ENCODE results near the gene BDKRB2.

Gene BDKRB2

DNA sequence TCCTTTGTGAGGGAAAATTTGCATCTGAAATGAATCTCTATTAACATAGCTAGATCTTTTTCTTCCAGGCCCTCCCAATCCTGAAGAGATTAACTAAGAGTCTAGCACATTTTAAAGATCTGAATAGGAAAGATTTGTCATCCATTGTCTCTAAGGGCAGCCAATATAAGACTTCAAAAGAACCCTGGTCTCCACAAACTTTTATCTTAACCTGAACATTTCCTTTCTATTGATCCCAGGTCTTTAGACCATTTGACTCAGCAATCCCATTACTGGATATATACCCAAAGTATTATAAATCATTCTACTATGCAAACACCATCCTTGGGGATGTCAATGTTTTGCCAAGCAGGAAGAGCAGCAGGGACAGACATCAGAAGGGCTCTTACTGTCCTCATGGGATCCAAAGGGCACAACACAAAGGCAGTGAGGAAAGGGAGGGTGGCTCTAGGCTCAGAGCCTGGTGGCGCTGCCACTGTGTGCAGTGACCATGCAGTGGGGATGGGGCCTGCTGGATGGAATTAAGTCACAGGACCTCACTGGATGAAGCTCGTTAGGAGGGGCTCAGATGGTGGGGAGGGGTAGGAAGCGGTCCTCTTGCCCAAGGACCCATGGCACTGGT is 12.7 kb upstream of the BDKRB2 start:
- DNase-seq (ENCODE audit: low spot score), result no peak
- in situ Hi-C loops (cut with MboI; ENCODE audit: low sequenced_read_pairs, unreplicated experiment), result no loop called here
- TF ChIP-seq, protein P1, sequence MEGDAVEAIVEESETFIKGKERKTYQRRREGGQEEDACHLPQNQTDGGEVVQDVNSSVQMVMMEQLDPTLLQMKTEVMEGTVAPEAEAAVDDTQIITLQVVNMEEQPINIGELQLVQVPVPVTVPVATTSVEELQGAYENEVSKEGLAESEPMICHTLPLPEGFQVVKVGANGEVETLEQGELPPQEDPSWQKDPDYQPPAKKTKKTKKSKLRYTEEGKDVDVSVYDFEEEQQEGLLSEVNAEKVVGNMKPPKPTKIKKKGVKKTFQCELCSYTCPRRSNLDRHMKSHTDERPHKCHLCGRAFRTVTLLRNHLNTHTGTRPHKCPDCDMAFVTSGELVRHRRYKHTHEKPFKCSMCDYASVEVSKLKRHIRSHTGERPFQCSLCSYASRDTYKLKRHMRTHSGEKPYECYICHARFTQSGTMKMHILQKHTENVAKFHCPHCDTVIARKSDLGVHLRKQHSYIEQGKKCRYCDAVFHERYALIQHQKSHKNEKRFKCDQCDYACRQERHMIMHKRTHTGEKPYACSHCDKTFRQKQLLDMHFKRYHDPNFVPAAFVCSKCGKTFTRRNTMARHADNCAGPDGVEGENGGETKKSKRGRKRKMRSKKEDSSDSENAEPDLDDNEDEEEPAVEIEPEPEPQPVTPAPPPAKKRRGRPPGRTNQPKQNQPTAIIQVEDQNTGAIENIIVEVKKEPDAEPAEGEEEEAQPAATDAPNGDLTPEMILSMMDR (IDR thresholded peaks at IDR 0.05; ENCODE audit: borderline replicate concordance, control extremely low read depth, extremely low read depth, insufficient read depth, missing control alignments), result no peak

DNA sequence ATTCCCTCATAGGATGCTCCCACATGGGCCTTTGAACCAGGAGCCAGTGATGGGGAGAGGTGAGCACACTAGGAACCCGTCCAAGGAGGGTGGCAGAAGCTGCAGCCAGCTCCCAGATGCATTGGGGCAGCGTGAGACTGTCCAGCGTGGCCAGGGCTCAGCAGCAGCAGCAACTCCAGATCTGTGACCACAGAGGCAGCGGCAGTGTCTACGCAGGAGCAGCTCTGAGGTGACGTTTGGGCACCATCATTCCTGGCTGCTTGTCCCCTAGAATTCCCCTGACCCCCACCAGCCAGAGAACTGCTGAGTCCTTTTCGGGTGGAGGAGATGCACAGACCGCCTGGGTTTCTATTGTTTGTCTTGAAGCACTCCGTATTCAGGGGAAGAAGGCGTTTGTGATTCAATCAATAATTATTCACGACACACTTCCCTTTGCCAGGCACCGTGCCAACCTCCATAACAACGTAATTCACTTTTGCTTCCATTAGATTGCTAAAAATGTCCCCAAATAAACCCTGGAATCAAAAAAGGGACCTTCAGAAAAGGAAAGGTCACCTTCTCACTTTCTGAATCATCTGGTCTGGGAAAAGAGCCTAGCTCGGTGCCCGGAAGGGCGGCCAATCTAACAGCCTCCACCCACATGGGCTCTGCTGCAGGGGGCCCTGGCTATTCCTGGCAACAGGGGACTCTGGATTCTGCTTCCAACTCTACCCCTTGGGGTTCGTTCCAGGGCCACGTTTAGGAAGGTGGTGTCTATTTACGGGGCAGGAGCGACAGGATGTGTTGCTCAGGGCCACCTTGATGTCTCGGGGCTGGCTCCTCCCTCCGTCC is 11.4 kb upstream of the BDKRB2 start:
- in situ Hi-C loops (cut with MboI; ENCODE audit: low sequenced_read_pairs, unreplicated experiment), result no loop called here

DNA sequence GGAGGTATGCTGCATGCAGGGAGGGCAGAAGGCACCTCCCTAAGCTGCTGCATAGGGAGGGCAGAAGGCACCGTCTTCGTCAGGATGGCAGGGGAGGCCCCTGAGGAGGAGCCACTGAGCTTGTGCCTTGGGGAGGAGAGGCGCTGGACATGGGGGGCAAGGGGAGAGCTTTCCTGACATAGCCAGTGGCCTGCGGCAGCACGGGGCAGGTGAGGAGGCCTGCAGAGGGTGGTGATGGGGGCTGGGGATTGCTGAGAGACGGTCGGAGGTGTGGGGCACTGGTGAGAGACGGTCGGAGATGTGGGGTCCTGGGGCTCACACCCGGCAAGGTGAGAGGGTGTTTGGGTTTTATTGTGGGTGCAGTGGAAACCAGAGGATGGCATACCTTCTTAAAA is 10.4 kb upstream of the BDKRB2 start:
- TF ChIP-seq, protein P1 (IDR thresholded peaks at IDR 0.05; ENCODE audit: borderline replicate concordance, control extremely low read depth, extremely low read depth, insufficient read depth, missing control alignments), result no peak
- in situ Hi-C loops (cut with MboI; ENCODE audit: low sequenced_read_pairs, unreplicated experiment), result no loop called here
- no peak for DNase-seq (ENCODE audit: low spot score)

More for the DNA sequence above, 11.4 kb upstream of the BDKRB2 start:
- TF ChIP-seq, protein P1 (IDR thresholded peaks at IDR 0.05; ENCODE audit: borderline replicate concordance, control extremely low read depth, extremely low read depth, insufficient read depth, missing control alignments), result no peak
- DNase-seq (ENCODE audit: low spot score), result no peak

DNA sequence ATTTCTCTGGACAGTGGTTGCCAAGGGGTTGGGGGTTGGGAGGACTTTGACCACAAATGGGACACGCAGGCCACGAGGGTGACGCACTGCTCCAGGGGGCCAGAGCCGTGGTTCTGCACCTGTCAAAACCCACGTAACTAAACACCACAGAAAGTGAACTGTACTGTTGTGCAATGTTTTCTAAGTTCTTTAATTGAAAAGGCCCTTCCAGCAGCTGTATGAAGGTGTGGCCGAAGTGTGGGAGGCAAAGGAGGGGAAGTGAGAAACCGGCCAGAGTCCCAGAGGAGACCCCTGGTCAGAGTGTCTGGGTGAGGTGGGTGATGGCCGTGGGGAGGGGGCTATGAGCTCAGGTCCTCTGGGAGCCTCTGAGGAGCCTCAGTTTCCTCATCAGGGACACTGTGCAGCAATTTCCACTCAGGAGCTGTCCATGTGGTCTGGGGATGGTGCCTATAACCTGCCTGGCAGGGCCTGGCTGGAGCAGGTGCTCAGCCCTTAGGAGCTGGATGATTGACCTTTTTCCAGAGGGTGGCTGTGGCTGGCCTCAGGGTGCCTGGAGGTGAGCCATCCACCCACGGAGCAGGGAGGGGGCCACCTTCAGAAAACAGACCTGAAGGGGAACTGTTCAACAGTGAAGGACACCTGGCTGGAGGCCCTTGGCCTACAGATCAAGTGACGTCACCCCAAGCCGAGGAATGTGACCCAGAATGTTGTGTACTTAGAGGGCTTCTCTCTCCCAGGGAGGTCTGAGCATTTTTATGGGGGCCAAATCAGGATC is 9.8 kb upstream of the BDKRB2 start:
- in situ Hi-C loops (cut with MboI; ENCODE audit: low sequenced_read_pairs, unreplicated experiment), result no loop called here
- peak; percentile 61 for DNase-seq (ENCODE audit: low spot score)
- TF ChIP-seq, protein P1 (IDR thresholded peaks at IDR 0.05; ENCODE audit: borderline replicate concordance, control extremely low read depth, extremely low read depth, insufficient read depth, missing control alignments), result no peak

DNA sequence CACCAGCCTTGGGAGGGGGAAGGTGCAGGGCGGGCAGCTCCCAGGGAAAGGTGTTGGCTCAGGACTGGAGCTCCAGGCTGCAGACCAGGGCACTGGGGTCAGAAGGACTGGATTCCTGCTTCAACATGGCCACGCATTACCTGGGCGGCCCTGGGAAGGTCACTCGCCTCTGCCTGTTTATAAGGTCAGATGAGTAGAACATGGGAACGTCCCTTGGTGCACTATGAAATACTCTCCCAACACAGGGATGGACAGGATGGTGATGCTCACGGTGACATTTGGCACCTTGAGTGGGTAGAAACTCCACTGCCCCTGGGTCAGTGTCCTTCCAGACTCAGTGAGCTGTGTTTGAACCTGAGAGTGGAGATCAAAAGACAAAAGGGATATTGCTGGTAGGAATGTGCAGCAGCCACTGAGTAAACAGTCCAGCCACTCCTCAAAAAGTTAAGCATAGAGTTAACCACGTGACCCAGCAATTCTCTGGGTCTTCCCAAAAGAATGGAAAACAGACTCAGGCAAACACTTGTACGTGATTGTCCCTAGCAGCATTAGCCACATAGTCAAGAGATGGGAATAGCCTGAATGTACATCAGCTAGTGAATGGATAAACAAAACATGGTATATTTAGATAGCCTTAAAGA is 9.1 kb upstream of the BDKRB2 start:
- in situ Hi-C loops (cut with MboI; ENCODE audit: low sequenced_read_pairs, unreplicated experiment), result no loop called here
- TF ChIP-seq, protein P1 (IDR thresholded peaks at IDR 0.05; ENCODE audit: borderline replicate concordance, control extremely low read depth, extremely low read depth, insufficient read depth, missing control alignments), result no peak

More for the DNA sequence above, 9.1 kb upstream of the BDKRB2 start:
- DNase-seq (ENCODE audit: low spot score), result no peak
